Fibroblast of lung (primary cell): ENCODE data around the gene TGOLN2. TPM values are rescaled to one million over a fixed set of nuclear protein-coding genes. Genes with fewer than 3 reads are reported as not detected.

Source experiments
- DNase-seq, 2 donors: peaks; one replicate each; pipeline versions ENCODE4 v3.0.0 to v3.0.0-alpha.2; 2010; ENCODE audit warnings: low read depth in 2 of 2
- H2AFZ ChIP-seq: 2 replicates; pipeline ENCODE4 v1.5.1; 2012; ENCODE audit warnings: low read length, control low read depth, inconsistent platforms
- H3K27ac ChIP-seq: 2 replicates; pipeline ENCODE4 v1.5.1; 2011; ENCODE audit warnings: low read length, control low read depth; ENCODE audit not compliant: insufficient read depth
- H3K27me3 ChIP-seq: 2 replicates; pipeline ENCODE4 v1.5.1; 2011; ENCODE audit warnings: mild to moderate bottlenecking, low read length; ENCODE audit not compliant: control insufficient read depth, insufficient read depth
- H3K36me3 ChIP-seq: 2 replicates; pipeline ENCODE4 v1.5.1; 2011; ENCODE audit warnings: low read length; ENCODE audit not compliant: control insufficient read depth, insufficient read depth
- H3K4me1 ChIP-seq: 2 replicates; pipeline ENCODE4 v1.5.1; 2011; ENCODE audit warnings: low read length; ENCODE audit not compliant: control insufficient read depth, insufficient read depth; ENCODE audit errors: extremely low read depth
- H3K4me2 ChIP-seq: 2 replicates; pipeline ENCODE4 v1.5.1; 2011; ENCODE audit warnings: low read length, control low read depth; ENCODE audit not compliant: insufficient read depth; ENCODE audit errors: extremely low read depth
- H3K4me3 ChIP-seq, 4 experiments: fragments of 200-600 bp in 1 of 4; sonication (generic) in 1 of 4; replicated peaks in 1 of 4; 2 replicates each; pipeline ENCODE4 v1.5.1; 2011 to 2016; ENCODE audit warnings: low read length in 4 of 4, low read depth in 3 of 4, mild to moderate bottlenecking in 3 of 4, control low read depth in 2 of 4, inconsistent platforms in 1 of 4, mixed read lengths in 1 of 4; ENCODE audit not compliant: insufficient read depth in 1 of 4; ENCODE audit errors: control extremely low read depth in 1 of 4
- H3K79me2 ChIP-seq: 2 replicates; pipeline ENCODE4 v1.5.1; 2012; ENCODE audit warnings: mild to moderate bottlenecking, low read length, inconsistent platforms; ENCODE audit not compliant: control insufficient read depth, insufficient read depth
- H3K9ac ChIP-seq: 2 replicates; pipeline ENCODE4 v1.5.1; 2011; ENCODE audit warnings: mild to moderate bottlenecking, low read length, control low read depth; ENCODE audit not compliant: insufficient read depth
- H3K9me3 ChIP-seq: 2 replicates; pipeline ENCODE4 v1.5.1; 2012; ENCODE audit warnings: low read depth, low read length; ENCODE audit not compliant: control insufficient read depth, insufficient read depth
- H4K20me1 ChIP-seq: 2 replicates; pipeline ENCODE4 v1.5.1; 2011; ENCODE audit warnings: low read length; ENCODE audit not compliant: control insufficient read depth, insufficient read depth; ENCODE audit errors: extremely low read depth
- EZH2 ChIP-seq: IDR thresholded peaks from 2 replicates; pipeline ENCODE4 v1.5.1; 2012; ENCODE audit warnings: low read length, control low read depth, mild to moderate bottlenecking; ENCODE audit errors: missing control alignments
- polyA plus RNA-seq, 2 donors: library from polyadenylated mRNA; depleted of rRNA in 1 of 2; stranded (reverse) in 1 of 2; unstranded in 1 of 2; fragments of >200 nt; gene quantifications; 2 replicates each; pipeline ENCODE4 v1.2.1, GENCODE V29; 2011 to 2012; ENCODE audit warnings: missing spikeins in 1 of 2
- total RNA-seq: library from RNA; depleted of rRNA; stranded (reverse); fragments of >200 nt; gene quantifications from 2 replicates; pipeline ENCODE4 v1.2.1, GENCODE V29; 2014
- TF ChIP-seq, protein P1 (sequence below), 2 donors: IDR thresholded peaks in 1 of 2; conservative IDR thresholded peaks in 1 of 2; 1 replicate in 1 of 2; 2 replicates in 1 of 2; pipeline ENCODE4 v1.5.1; 2011 to 2012; ENCODE audit warnings: low read length in 2 of 2, control low read depth in 1 of 2, inconsistent platforms in 1 of 2, low read depth in 1 of 2, mild to moderate bottlenecking in 1 of 2

The TGOLN2 gene
- total and polyA plus RNA-seq, 2 donors (not counting 1 experiment from before 2014, with no cell fraction given): 112 to 130 TPM

- Histone ChIP-seq H3K9ac (no peak overlapping the region), H3K36me3 (no peaks in the 10 kb centered on the region), H3K27ac (no peak overlapping the region), H4K20me1 (no peaks in the 10 kb centered on the region), H2AFZ (no peak overlapping the region), H3K4me1 (no peaks in the 10 kb centered on the region), H3K27me3 (no peaks in the 10 kb centered on the region), H3K79me2 (no peaks in the 10 kb centered on the region), H3K9me3 (no peaks in the 10 kb centered on the region), H3K4me3 (no peak overlapping the region), H3K4me2 (no peak overlapping the region)
- no peak for DNase-seq
- TF ChIP-seq, protein P1, sequence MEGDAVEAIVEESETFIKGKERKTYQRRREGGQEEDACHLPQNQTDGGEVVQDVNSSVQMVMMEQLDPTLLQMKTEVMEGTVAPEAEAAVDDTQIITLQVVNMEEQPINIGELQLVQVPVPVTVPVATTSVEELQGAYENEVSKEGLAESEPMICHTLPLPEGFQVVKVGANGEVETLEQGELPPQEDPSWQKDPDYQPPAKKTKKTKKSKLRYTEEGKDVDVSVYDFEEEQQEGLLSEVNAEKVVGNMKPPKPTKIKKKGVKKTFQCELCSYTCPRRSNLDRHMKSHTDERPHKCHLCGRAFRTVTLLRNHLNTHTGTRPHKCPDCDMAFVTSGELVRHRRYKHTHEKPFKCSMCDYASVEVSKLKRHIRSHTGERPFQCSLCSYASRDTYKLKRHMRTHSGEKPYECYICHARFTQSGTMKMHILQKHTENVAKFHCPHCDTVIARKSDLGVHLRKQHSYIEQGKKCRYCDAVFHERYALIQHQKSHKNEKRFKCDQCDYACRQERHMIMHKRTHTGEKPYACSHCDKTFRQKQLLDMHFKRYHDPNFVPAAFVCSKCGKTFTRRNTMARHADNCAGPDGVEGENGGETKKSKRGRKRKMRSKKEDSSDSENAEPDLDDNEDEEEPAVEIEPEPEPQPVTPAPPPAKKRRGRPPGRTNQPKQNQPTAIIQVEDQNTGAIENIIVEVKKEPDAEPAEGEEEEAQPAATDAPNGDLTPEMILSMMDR (conservative IDR thresholded peaks at IDR 0.05 in 1 of 2, IDR thresholded peaks at IDR 0.05 in 1 of 2; ENCODE audit: low read depth in 1 of 2, low read length in 2 of 2): no peak
- no peak for TF ChIP-seq EZH2
Measured at GRCh38 chr2:85371045-85371444, 43.3 kb upstream of the TGOLN2 start.

GRCh38 chr2:85369500-85369899 lies 41.7 kb upstream of the TGOLN2 start:
- H3K4me2 ChIP-seq: no peak overlapping the region
- no peaks in the 10 kb centered on the region for H4K20me1 ChIP-seq
- no peaks in the 10 kb centered on the region for H3K79me2 ChIP-seq
- no peaks in the 10 kb centered on the region for H3K9me3 ChIP-seq
- H2AFZ ChIP-seq: no peak overlapping the region
- H3K36me3 ChIP-seq: no peaks in the 10 kb centered on the region
- TF ChIP-seq, protein P1 (conservative IDR thresholded peaks at IDR 0.05 in 1 of 2, IDR thresholded peaks at IDR 0.05 in 1 of 2; ENCODE audit: low read depth in 1 of 2, low read length in 2 of 2): no peak
- no peak for TF ChIP-seq EZH2
- no peak overlapping the region for H3K4me3 ChIP-seq
- no peak overlapping the region for H3K9ac ChIP-seq
- no peak overlapping the region for H3K27ac ChIP-seq
- no peak for DNase-seq
- no peaks in the 10 kb centered on the region for H3K4me1 ChIP-seq
- no peaks in the 10 kb centered on the region for H3K27me3 ChIP-seq

DNA sequence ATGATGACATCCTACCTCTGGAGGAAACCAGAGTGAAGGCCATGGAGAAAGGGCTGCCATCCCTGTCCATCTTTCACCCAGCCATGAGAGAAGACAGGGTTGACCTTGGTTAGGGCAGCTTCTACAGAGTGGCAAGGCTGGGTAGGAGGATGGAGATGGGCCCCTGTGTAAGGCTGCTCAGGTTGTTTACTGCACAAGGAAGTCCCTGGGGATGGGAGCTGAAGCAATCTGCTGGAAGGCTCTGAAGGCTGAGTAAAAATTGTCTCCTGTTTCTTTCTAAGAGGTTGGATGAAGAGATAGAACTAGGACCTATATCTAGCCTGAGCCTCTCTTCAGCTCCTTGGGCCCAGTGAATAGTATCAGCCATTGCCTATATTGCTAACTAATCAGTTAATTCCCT lies 41.1 kb upstream of the TGOLN2 start:
- no peaks in the 10 kb centered on the region for H3K36me3 ChIP-seq
- DNase-seq: no peak
- no peaks in the 10 kb centered on the region for H3K4me1 ChIP-seq
- no peak overlapping the region for H3K4me2 ChIP-seq
- H2AFZ ChIP-seq: no peak overlapping the region
- TF ChIP-seq EZH2: no peak
- TF ChIP-seq, protein P1 (conservative IDR thresholded peaks at IDR 0.05 in 1 of 2, IDR thresholded peaks at IDR 0.05 in 1 of 2; ENCODE audit: low read depth in 1 of 2, low read length in 2 of 2): no peak
- no peak overlapping the region for H3K27ac ChIP-seq
- no peak overlapping the region for H3K4me3 ChIP-seq
- no peaks in the 10 kb centered on the region for H3K9me3 ChIP-seq
- H3K27me3 ChIP-seq: no peaks in the 10 kb centered on the region
- no peaks in the 10 kb centered on the region for H3K79me2 ChIP-seq
- no peak overlapping the region for H3K9ac ChIP-seq
- no peaks in the 10 kb centered on the region for H4K20me1 ChIP-seq
